K562 (cell line): ENCODE measurements around the gene CNTN5. TPM values are rescaled to one million over a fixed set of nuclear protein-coding genes. Genes with fewer than 3 reads are reported as not detected.

Experiments used
- ATAC-seq: fragments of 200-7000 bp; cut with Tn5 transposase; 3 replicates; pipeline ENCODE4 v1.9.1; 2020; ENCODE audit warnings: moderate library complexity
- BruUV-seq: library from RNA; stranded (reverse); fragments of 400-500 nt; replicated peaks from 2 replicates; lab custom pipeline; 2021; lab: Mats Ljungman, UMichigan
- CTCF ChIA-PET: fragments of 300-600 bp; formaldehyde crosslinking; extraction: SDS; loops from one replicate; lab custom pipeline; 2021; ENCODE audit warnings: low intra/inter-chr PET ratio; lab: Yijun Ruan, JAX
- POLR2A ChIA-PET: fragments of 300-600, 350-650 bp; sonication (Branson Sonifier 250); formaldehyde crosslinking; extraction: SDS; loops from one replicate; lab custom pipeline; 2021; ENCODE audit warnings: antibody characterized with exemption, inconsistent platforms; lab: Yijun Ruan, JAX
- DNase-seq, 4 experiments: peaks; one replicate each; pipeline versions ENCODE4 v3.0.0 to v3.0.0-alpha.2; 2011 to 2018; ENCODE audit warnings: low spot score in 3 of 4, mixed read lengths in 3 of 4; ENCODE audit errors: extremely low read depth in 1 of 4
- FAIRE-seq: peaks from 2 replicates; lab custom pipeline; 2011; peaks lifted over from hg19 to GRCh38; lab: Jason Lieb, UNC
- H2AFZ ChIP-seq: 2 replicates; pipeline ENCODE4 v1.6.0; 2011; ENCODE audit warnings: low read depth, low read length, control low read depth, inconsistent platforms
- H3K27ac ChIP-seq: fragments of 200-600 bp; 3 replicates; pipeline ENCODE4 v1.8.0; 2011; ENCODE audit warnings: low read depth, mild to moderate bottlenecking, control low read depth, inconsistent platforms, low read length, moderate library complexity, mixed read lengths; ENCODE audit errors: extremely low read depth
- H3K27me3 ChIP-seq, 2 experiments: fragments of 300-600 bp in 1 of 2; 2 replicates in 1 of 2; 3 replicates in 1 of 2; pipeline versions ENCODE4 v1.6.0 to v1.8.0; 2011; ENCODE audit warnings: inconsistent platforms in 2 of 2, low read length in 2 of 2, mild to moderate bottlenecking in 1 of 2, mixed read lengths in 1 of 2, moderate library complexity in 1 of 2; ENCODE audit not compliant: control insufficient read depth in 2 of 2, insufficient read depth in 2 of 2
- H3K36me3 ChIP-seq: fragments of 300-600 bp; 3 replicates; pipeline ENCODE4 v1.8.0; 2011; ENCODE audit warnings: mild to moderate bottlenecking, low read length, inconsistent platforms; ENCODE audit not compliant: control insufficient read depth, insufficient read depth
- H3K4me1 ChIP-seq, 2 experiments: fragments of 200-600 bp in 1 of 2; replicated peaks in 1 of 2; 2 replicates in 1 of 2; 3 replicates in 1 of 2; pipeline versions ENCODE4 v1.5.1 to v1.8.0; 2011; ENCODE audit warnings: inconsistent platforms in 2 of 2, low read length in 2 of 2, mild to moderate bottlenecking in 1 of 2, mixed read lengths in 1 of 2, moderate library complexity in 1 of 2; ENCODE audit not compliant: control insufficient read depth in 2 of 2, insufficient read depth in 2 of 2
- H3K4me2 ChIP-seq: 2 replicates; pipeline ENCODE4 v1.6.1; 2011; ENCODE audit warnings: low read length, control low read depth, inconsistent platforms, mixed read lengths; ENCODE audit not compliant: insufficient read depth
- H3K4me3 ChIP-seq: fragments of 200-600 bp; sonication (generic), shearing (Covaris generic); 2 replicates; pipeline ENCODE4 v1.5.1; 2016; ENCODE audit warnings: control low read depth, inconsistent platforms
- H3K79me2 ChIP-seq: fragments of 200-600 bp; 3 replicates; pipeline ENCODE4 v1.8.0; 2011; ENCODE audit warnings: low read length, inconsistent platforms; ENCODE audit not compliant: control insufficient read depth, insufficient read depth
- H3K9ac ChIP-seq, 2 experiments: 2 replicates each; pipeline versions ENCODE4 v1.6.0 to v1.6.1; 2011; ENCODE audit warnings: low read depth in 2 of 2, low read length in 2 of 2, control low read depth in 1 of 2, inconsistent platforms in 1 of 2, mild to moderate bottlenecking in 1 of 2, mixed read lengths in 1 of 2; ENCODE audit not compliant: insufficient read depth in 1 of 2
- H3K9me1 ChIP-seq: one replicate; pipeline ENCODE4 v1.6.0; 2011; ENCODE audit warnings: inconsistent platforms, mild to moderate bottlenecking, low read length, moderate library complexity; ENCODE audit not compliant: control insufficient read depth, insufficient read depth
- H3K9me3 ChIP-seq: replicated peaks from 2 replicates; pipeline ENCODE4 v1.5.1; 2011; ENCODE audit warnings: low read depth, low read length, inconsistent platforms; ENCODE audit not compliant: control insufficient read depth, insufficient read depth
- H4K20me1 ChIP-seq: replicated peaks from 2 replicates; pipeline ENCODE4 v1.6.1; 2011; ENCODE audit warnings: low read length, inconsistent platforms, mixed read lengths; ENCODE audit not compliant: control insufficient read depth, insufficient read depth
- C11orf30 ChIP-seq: fragments of 450-650 bp; IDR thresholded peaks from 2 replicates; pipeline ENCODE4 v1.6.1; 2016; ENCODE audit warnings: low read depth, mild to moderate bottlenecking
- CREM ChIP-seq: IDR thresholded peaks from 2 replicates; pipeline ENCODE4 v1.6.1; 2014; ENCODE audit warnings: antibody characterized with exemption, low read depth
- SAFB2 ChIP-seq: fragments of 200-400 bp; formaldehyde crosslinking; IDR thresholded peaks from 2 replicates; pipeline ENCODE4 v1.6.1; 2018; ENCODE audit warnings: borderline replicate concordance, low read length, low read depth, moderate library complexity; ENCODE audit not compliant: severe bottlenecking
- ZNF133 ChIP-seq: fragments of 250-450 bp; sonication (Bioruptor Pico); IDR thresholded peaks from 2 replicates; pipeline ENCODE4 v1.4.0; 2020; ENCODE audit warnings: mild to moderate bottlenecking
- WGBS: fragments of 100-300 bp; shearing (Covaris generic); methylation state at CpG from one replicate; pipeline ENCODE4 v1.1.6; 2016; ENCODE audit warnings: low coverage, mixed read lengths; ENCODE audit not compliant: insufficient coverage; ENCODE audit errors: missing lambda C conversion rate; 5-methylcytosine and 5-hydroxymethylcytosine counted together
- in situ Hi-C: fragments of 300-500 bp; cut with MboI; formaldehyde crosslinking; loops from 4 replicates; pipeline ENCODE4 v1.15.0; 2018; ENCODE audit warnings: inconsistent platforms, mixed read lengths
- intact Hi-C: fragments of 100-400 bp; cut with micrococcal nuclease; formaldehyde crosslinking; loops from 2 replicates; pipeline ENCODE4 v1.14.2; 2022
- polyA plus RNA-seq, 8 experiments: library from polyadenylated mRNA; depleted of rRNA in 4 of 8; stranded (reverse) in 5 of 8; unstranded in 3 of 8; fragments of >200 nt; fragmentation: Nextera tagmentation in 2 of 8; fragmentation: Illumina TruSeq in 1 of 8; extraction: Ambion mirVana in 2 of 8; extraction: Trizol in 1 of 8; gene quantifications; 2 replicates each; pipeline versions ENCODE4 v1.2.1 to v1.2.3, GENCODE V29; 2011 to 2014; ENCODE audit warnings: inconsistent platforms in 1 of 8, missing spikeins in 1 of 8
- total RNA-seq, 7 experiments: library from RNA; depleted of rRNA in 6 of 7; stranded (reverse); fragments of >200 nt in 6 of 7; fragmentation: Illumina TruSeq in 2 of 7; extraction: Trizol in 2 of 7; gene quantifications; 2 replicates each; pipeline versions ENCODE4 v1.2.1 to v1.2.3, GENCODE V29; 2011 to 2021; ENCODE audit warnings: low replicate concordance in 1 of 7
- TF ChIP-seq, protein P1 (sequence below), 2 experiments: fragments of 450-650 bp; IDR thresholded peaks; 2 replicates each; pipeline ENCODE4 v1.6.1; 2018; ENCODE audit warnings: mild to moderate bottlenecking in 2 of 2, low read depth in 1 of 2; ENCODE audit not compliant: partially characterized antibody in 2 of 2
- TF ChIP-seq, protein P2 (sequence below): fragments of 250-450 bp; sonication (Bioruptor Pico); IDR thresholded peaks from 2 replicates; pipeline ENCODE4 v1.8.0; 2022; ENCODE audit warnings: moderate library complexity, mild to moderate bottlenecking, inconsistent platforms
- TF ChIP-seq, protein P3 (sequence below), 2 experiments: fragments of 450-650 bp; IDR thresholded peaks; 2 replicates each; pipeline ENCODE4 v1.6.1; 2016
- TF ChIP-seq, protein P4 (sequence below): sonication (generic); formaldehyde crosslinking; IDR thresholded peaks from 2 replicates; pipeline ENCODE4 v1.8.0; 2022; ENCODE audit warnings: mild to moderate bottlenecking, low read depth, missing genetic modification reagents

CNTN5 gene
- total and polyA plus RNA-seq, 9 of the 15 experiments (the other 6 are each of a cell fraction or from before 2014, with no cell fraction given), result 0.03 TPM; not detected in 8

DNA sequence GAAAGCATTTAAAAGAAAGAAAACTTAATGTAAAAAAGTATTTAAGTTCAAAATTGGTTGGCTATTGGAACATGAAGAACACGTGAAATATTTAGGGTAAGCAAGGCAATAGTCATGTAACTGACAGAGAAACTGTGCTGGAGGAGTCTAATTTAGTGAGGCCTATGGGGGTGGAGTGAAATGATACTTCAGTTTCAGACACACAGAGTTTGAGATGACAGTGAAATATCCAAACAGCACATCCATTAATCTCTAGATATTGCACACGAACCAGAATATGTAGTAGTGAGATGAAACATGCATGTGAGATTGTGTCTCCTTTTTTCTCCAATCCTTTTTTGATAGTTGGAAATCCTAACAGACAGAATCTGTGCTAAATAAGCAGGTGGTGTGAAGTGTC lies 739.0 kb downstream of the CNTN5 start:
- no peak overlapping the region for H3K9ac ChIP-seq
- in situ Hi-C loops (no loop called here), intact Hi-C loops (no loop called here)
- no peak overlapping the region for H3K4me3 ChIP-seq
- no peaks in the 10 kb centered on the region for H3K79me2 ChIP-seq
- H2AFZ ChIP-seq, result no peak overlapping the region
- POLR2A ChIA-PET, result no interaction called here
- no peaks in the 10 kb centered on the region for H3K9me3 ChIP-seq
- no peak for ATAC-seq
- H3K4me2 ChIP-seq, result no peak overlapping the region
- no peak for DNase-seq
- no peaks in the 10 kb centered on the region for H4K20me1 ChIP-seq
- no peaks in the 10 kb centered on the region for H3K9me1 ChIP-seq
- TF ChIP-seq CREM (no peak), ZNF133 (no peak), C11orf30 (no peak), SAFB2 (no peak)
- TF ChIP-seq, protein P1, sequence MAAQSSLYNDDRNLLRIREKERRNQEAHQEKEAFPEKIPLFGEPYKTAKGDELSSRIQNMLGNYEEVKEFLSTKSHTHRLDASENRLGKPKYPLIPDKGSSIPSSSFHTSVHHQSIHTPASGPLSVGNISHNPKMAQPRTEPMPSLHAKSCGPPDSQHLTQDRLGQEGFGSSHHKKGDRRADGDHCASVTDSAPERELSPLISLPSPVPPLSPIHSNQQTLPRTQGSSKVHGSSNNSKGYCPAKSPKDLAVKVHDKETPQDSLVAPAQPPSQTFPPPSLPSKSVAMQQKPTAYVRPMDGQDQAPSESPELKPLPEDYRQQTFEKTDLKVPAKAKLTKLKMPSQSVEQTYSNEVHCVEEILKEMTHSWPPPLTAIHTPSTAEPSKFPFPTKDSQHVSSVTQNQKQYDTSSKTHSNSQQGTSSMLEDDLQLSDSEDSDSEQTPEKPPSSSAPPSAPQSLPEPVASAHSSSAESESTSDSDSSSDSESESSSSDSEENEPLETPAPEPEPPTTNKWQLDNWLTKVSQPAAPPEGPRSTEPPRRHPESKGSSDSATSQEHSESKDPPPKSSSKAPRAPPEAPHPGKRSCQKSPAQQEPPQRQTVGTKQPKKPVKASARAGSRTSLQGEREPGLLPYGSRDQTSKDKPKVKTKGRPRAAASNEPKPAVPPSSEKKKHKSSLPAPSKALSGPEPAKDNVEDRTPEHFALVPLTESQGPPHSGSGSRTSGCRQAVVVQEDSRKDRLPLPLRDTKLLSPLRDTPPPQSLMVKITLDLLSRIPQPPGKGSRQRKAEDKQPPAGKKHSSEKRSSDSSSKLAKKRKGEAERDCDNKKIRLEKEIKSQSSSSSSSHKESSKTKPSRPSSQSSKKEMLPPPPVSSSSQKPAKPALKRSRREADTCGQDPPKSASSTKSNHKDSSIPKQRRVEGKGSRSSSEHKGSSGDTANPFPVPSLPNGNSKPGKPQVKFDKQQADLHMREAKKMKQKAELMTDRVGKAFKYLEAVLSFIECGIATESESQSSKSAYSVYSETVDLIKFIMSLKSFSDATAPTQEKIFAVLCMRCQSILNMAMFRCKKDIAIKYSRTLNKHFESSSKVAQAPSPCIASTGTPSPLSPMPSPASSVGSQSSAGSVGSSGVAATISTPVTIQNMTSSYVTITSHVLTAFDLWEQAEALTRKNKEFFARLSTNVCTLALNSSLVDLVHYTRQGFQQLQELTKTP (IDR thresholded peaks at IDR 0.05; ENCODE audit: low read depth in 1 of 2, partially characterized antibody in 2 of 2), result no peak
- TF ChIP-seq, protein P2, sequence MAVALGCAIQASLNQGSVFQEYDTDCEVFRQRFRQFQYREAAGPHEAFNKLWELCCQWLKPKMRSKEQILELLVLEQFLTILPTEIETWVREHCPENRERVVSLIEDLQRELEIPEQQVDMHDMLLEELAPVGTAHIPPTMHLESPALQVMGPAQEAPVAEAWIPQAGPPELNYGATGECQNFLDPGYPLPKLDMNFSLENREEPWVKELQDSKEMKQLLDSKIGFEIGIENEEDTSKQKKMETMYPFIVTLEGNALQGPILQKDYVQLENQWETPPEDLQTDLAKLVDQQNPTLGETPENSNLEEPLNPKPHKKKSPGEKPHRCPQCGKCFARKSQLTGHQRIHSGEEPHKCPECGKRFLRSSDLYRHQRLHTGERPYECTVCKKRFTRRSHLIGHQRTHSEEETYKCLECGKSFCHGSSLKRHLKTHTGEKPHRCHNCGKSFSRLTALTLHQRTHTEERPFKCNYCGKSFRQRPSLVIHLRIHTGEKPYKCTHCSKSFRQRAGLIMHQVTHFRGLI (CRISPR knock-in tag), result no peak
- TF ChIP-seq, protein P3, sequence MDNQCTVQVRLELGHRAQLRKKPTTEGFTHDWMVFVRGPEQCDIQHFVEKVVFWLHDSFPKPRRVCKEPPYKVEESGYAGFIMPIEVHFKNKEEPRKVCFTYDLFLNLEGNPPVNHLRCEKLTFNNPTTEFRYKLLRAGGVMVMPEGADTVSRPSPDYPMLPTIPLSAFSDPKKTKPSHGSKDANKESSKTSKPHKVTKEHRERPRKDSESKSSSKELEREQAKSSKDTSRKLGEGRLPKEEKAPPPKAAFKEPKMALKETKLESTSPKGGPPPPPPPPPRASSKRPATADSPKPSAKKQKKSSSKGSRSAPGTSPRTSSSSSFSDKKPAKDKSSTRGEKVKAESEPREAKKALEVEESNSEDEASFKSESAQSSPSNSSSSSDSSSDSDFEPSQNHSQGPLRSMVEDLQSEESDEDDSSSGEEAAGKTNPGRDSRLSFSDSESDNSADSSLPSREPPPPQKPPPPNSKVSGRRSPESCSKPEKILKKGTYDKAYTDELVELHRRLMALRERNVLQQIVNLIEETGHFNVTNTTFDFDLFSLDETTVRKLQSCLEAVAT (IDR thresholded peaks at IDR 0.05), result no peak
- TF ChIP-seq, protein P4, sequence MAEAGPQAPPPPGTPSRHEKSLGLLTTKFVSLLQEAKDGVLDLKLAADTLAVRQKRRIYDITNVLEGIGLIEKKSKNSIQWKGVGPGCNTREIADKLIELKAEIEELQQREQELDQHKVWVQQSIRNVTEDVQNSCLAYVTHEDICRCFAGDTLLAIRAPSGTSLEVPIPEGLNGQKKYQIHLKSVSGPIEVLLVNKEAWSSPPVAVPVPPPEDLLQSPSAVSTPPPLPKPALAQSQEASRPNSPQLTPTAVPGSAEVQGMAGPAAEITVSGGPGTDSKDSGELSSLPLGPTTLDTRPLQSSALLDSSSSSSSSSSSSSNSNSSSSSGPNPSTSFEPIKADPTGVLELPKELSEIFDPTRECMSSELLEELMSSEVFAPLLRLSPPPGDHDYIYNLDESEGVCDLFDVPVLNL (CRISPR knock-in tag), result no peak
- no peak for FAIRE-seq
- no TSS peak for BruUV-seq
- CTCF ChIA-PET, result no interaction called here
- no peaks in the 10 kb centered on the region for H3K36me3 ChIP-seq
- H3K27ac ChIP-seq, result no peak overlapping the region
- 3% methylated on average over 2 of the region's 2 CpGs for WGBS
- H3K27me3 ChIP-seq, result no peaks in the 10 kb centered on the region
- no peaks in the 10 kb centered on the region for H3K4me1 ChIP-seq
